ENCODE measurements around the gene IL33.
"Not testable (repeated sequence)": the region's sequence is repeated elsewhere in the genome, so short reads cannot be mapped to it uniquely, and the experiment has no call there.

IL33 gene

DNA sequence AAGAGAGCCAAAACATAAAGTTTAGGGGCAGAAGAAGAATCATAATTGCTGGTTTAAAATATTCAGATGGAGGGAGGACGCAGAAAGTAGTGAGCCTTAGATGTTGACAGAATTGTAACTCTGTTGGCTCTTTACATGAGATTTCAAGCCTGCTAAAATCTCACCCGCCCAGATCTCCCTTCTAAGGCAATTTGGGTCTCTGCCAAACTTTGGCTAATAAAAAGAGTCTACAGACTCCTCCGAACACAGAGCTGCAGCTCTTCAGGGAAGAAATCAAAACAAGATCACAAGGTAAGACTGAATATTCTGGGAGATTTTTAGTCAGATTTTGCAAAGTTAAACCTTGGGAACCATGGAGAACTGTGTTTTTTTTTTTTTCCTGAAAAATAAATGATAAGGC, at the start of gene IL33:
Gene IL33 (plus strand): TSS at position 246 of the 400 bp plus-strand sequence. CDS start 25,888 bp downstream, outside the sequence.
- DNase-seq (ENCODE audit: insufficient read length, low spot score) = no peak

DNA sequence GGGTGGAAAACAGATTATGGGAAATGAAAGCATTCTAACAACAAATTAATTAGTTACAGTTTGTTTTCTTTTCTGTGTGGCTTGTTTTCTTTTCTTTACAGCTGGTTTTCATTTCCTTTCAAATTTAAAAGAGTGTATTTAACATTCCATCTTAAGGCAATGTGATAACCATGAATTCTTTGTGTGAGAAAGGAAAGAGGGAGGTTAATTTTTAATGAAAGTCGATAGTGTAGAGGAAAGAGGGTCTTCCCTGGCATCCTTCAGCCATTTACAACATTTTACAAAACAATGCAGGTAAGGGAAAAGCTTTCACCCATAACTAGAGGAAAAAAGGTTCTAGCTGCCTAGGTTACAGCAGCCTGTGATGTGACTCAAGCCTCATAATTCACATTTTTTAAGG, 43.9 kb upstream of the IL33 start:
- DNase-seq (ENCODE audit: insufficient read length, low spot score) (no peak), FAIRE-seq (no peak)
- TF ChIP-seq POLR2A (IDR thresholded peaks at IDR 0.05; ENCODE audit: low read depth, low read length) = no peak

More for the DNA sequence above, at the start of gene IL33:
- no peak for FAIRE-seq
- no peak for TF ChIP-seq POLR2A (IDR thresholded peaks at IDR 0.05; ENCODE audit: low read depth, low read length)

DNA sequence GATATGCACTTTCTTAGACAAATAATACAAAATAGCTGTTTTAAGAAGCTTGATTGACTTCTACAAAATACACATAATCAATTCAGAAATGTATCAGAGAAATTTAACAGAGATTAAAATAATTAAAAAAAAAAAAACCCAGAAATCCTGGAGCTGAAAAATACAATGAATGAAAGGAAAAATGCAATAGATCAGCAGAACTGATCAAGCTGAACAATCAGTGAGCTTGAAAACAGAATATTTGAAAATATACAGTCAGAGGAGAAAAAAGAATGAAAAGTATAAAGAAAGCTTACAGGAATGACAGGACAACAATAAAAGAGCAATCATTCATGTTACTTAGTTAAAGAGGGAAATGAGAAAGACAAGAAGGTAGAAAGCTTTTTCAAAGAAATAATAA, 41.7 kb upstream of the IL33 start:
- no peak for FAIRE-seq
- no peak for TF ChIP-seq POLR2A (IDR thresholded peaks at IDR 0.05; ENCODE audit: low read depth, low read length)

GRCh38 chr9:6182549-6183226, 32.9 kb upstream of the IL33 start:
- not testable (repeated sequence) for DNase-seq (ENCODE audit: insufficient read length, low spot score); FAIRE-seq

More for the DNA sequence above, 41.7 kb upstream of the IL33 start:
- no peak for DNase-seq (ENCODE audit: insufficient read length, low spot score)

GRCh38 chr9:6183227-6183551, 32.4 kb upstream of the IL33 start:
- FAIRE-seq (no peak), DNase-seq (ENCODE audit: insufficient read length, low spot score) (no peak)
- TF ChIP-seq POLR2A (IDR thresholded peaks at IDR 0.05; ENCODE audit: low read depth, low read length) = no peak

- DNase-seq (ENCODE audit: insufficient read length, low spot score) = no peak
- no peak for TF ChIP-seq POLR2A (IDR thresholded peaks at IDR 0.05; ENCODE audit: low read depth, low read length)
- no peak for FAIRE-seq
Measured at GRCh38 chr9:6183627-6184026, 32.0 kb upstream of the IL33 start.

DNA sequence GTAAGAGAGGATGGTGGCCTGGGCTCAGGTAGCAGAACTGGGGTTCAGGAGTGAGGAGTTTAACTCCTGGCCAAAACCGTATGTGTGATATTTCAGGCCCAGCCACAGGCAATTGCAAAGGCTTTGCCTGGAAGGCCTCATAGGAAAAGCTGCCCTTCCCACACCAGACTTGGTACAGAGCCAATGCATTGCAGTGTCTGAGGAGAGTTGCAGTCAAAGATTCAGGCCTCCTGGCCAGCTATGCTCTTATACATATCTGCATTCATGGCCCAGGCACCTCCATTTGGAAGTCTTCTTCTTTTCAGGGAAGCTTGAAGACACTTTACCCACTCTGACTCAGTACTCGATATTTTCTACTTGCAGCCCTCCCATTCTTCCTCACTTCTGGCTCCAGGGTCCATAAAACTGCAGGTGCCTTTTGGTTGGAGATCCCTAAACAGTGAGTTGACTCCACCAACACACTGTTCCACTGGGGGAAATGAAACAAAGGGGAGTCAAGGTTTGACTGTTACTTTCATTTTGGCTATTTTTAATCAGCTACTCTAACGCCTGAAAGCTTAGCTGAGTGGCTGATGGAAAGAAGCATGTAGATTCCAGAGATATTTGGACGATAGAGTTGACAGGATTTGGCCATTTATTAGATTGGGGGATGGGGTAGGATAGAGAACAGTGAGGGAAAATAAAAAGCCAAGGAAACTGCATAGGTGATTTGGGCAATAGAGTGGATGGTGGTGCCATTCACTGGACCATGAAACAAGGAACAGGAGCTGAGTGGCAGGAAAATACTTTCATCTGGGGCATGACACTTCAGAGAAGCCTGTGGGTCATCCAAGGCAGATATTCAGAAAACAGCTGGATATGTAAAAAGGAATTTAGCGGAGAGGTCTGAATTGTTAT, 30.6 kb upstream of the IL33 start:
- DNase-seq (ENCODE audit: insufficient read length, low spot score) (no peak), FAIRE-seq (no peak)
- TF ChIP-seq POLR2A (IDR thresholded peaks at IDR 0.05; ENCODE audit: low read depth, low read length) = no peak

DNA sequence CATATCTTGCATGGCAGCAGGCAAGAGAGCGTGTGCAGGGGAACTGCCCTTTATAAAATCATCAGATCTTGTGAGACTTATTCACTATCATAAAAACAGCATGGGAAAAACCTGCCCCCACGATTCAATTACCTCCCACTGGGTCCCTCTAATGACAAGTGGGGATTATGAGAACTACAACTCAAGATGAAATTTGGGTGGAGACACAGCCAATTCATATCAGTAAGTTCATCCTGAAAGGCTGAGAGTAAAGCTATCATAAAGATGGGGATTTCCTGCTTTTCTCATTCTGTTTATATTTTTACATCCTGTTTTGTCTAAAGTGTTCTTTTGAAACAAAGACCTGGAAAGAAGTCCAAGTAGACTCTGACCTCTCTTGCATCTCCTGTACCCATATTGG, 28.9 kb upstream of the IL33 start:
- FAIRE-seq (no peak), DNase-seq (ENCODE audit: insufficient read length, low spot score) (no peak)
- TF ChIP-seq POLR2A (IDR thresholded peaks at IDR 0.05; ENCODE audit: low read depth, low read length) = no peak

DNA sequence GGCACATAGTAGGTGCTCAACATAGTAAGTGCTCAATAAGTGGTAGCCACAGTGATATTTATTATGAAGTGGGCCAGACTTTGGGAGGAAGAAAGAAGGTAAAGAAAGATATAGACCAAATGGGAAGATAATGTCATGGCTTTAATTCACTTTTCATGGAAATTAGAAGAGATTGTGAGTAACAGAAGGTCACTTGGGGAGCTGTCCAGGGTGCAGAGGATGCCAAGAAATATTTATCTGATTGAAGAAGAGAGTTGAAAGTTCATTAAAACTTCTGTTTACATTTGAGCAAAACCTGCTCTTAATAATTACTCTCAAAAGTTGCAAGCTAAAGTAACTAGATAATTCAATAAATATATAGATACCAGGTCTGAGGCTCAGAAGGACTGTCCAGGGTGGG, 28.3 kb upstream of the IL33 start:
- DNase-seq (ENCODE audit: insufficient read length, low spot score) = no peak
- no peak for TF ChIP-seq POLR2A (IDR thresholded peaks at IDR 0.05; ENCODE audit: low read depth, low read length)
- no peak for FAIRE-seq

DNA sequence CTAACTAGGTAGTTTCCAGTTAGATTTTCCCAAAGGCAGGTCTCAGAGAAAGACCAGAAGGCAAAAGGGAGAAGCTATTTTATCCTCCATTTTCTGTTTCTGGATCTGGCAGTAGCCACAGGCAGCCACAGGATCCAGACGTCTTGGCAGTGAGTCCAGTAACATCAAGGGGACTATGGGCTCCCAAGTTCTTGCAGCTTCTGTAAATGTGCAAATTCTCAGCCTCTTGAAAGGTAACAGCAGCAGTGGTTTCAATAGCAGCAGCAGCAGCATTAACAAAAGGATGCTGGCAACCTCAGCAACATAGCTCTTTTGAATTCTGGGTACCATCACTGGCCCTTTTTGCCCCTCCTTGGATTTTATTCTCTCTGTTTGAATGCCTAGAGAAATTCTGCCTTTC, 27.1 kb upstream of the IL33 start:
- DNase-seq (ENCODE audit: insufficient read length, low spot score) (no peak), FAIRE-seq (no peak)
- TF ChIP-seq POLR2A (IDR thresholded peaks at IDR 0.05; ENCODE audit: low read depth, low read length) = no peak

DNA sequence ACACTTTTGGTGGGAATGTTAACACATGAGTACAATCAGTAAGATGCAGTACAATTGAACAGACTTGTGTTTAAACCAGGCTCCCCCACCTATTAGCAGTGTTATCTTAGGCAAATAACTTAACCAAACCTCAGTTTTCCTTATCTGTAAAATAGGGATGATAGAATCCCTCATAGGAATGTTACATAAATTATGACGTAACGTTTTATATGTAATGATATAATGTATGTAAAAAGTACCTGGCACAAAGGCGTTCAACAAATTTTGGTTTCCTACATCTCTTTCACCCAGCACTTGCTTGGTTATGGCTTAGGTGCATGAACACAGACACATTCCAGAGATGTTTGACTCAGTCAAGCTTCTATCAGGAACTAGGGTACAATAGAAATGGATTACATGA, 26.7 kb upstream of the IL33 start:
- no peak for TF ChIP-seq POLR2A (IDR thresholded peaks at IDR 0.05; ENCODE audit: low read depth, low read length)
- DNase-seq (ENCODE audit: insufficient read length, low spot score) (no peak), FAIRE-seq (no peak)

GRCh38 chr9:6194934-6195333, 20.7 kb upstream of the IL33 start:
- no peak for FAIRE-seq
- no peak for TF ChIP-seq POLR2A (IDR thresholded peaks at IDR 0.05; ENCODE audit: low read depth, low read length)
- DNase-seq (ENCODE audit: insufficient read length, low spot score) = no peak

GRCh38 chr9:6195714-6196360, 19.8 kb upstream of the IL33 start:
- DNase-seq (ENCODE audit: insufficient read length, low spot score) = no peak
- FAIRE-seq = no peak
- TF ChIP-seq POLR2A (IDR thresholded peaks at IDR 0.05; ENCODE audit: low read depth, low read length) = no peak

GRCh38 chr9:6197330-6197729, 18.3 kb upstream of the IL33 start:
- DNase-seq (ENCODE audit: insufficient read length, low spot score) = no peak
- no peak for FAIRE-seq
- TF ChIP-seq POLR2A (IDR thresholded peaks at IDR 0.05; ENCODE audit: low read depth, low read length) = no peak
